ENCODE measurements around the gene UBE3C.

The UBE3C gene

DNA sequence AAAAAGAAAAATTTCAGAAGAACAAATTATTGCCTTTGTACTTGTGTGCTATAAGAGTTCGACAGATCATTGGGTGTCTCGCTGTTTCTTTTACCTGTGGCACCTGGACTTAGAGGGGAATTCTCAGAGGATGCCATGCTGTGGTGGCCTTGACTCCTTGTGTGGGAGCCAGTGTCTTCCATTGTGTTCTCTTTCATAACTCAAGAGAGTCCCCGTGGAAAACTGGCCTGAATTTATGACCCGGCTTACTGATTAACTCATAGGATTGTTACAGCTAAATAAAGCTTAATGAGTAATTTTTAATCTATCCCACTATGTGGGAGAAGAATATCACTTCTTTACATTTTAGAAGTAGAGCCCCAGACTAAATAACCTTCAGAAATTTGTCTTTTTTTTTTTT lies 54.5 kb downstream of the UBE3C start:
- no peak overlapping the region for H3K4me3 ChIP-seq (ENCODE audit: low read length)
- H3K27me3 ChIP-seq (ENCODE audit: control insufficient read depth, insufficient read depth, low read length), result no peaks in the 10 kb centered on the region
- H3K9me3 ChIP-seq (ENCODE audit: control insufficient read depth, low read length), result no peaks in the 10 kb centered on the region
- no peaks in the 10 kb centered on the region for H3K4me1 ChIP-seq (ENCODE audit: control insufficient read depth, insufficient read depth, low read length)
- no peaks in the 10 kb centered on the region for H3K36me3 ChIP-seq (ENCODE audit: control insufficient read depth, insufficient read depth, low read length)
- H3K9ac ChIP-seq (ENCODE audit: low read length), result no peak overlapping the region

DNA sequence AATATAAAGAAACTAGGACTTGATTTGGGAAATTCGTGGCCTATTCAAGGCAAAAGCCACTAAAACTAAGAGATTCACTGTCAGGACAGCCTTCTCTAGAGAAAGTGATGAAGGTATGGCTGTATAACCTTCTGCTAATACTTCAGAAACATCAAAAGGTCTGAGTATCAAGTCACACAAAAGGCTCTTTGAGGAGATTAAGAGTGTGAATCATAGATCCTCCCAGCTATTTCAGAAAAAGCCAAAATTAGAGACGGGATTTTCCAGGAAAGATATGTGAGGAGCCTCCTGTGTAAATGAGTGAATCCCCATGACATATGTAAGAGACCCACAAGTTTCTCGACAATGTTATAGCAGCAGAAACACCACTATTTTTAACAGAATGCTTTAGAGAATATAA lies 56.2 kb downstream of the UBE3C start:
- H3K27me3 ChIP-seq (ENCODE audit: control insufficient read depth, insufficient read depth, low read length), result no peaks in the 10 kb centered on the region
- H3K4me3 ChIP-seq (ENCODE audit: low read length), result no peak overlapping the region
- no peak overlapping the region for H3K9ac ChIP-seq (ENCODE audit: low read length)
- no peaks in the 10 kb centered on the region for H3K9me3 ChIP-seq (ENCODE audit: control insufficient read depth, low read length)
- no peaks in the 10 kb centered on the region for H3K4me1 ChIP-seq (ENCODE audit: control insufficient read depth, insufficient read depth, low read length)
- no peaks in the 10 kb centered on the region for H3K36me3 ChIP-seq (ENCODE audit: control insufficient read depth, insufficient read depth, low read length)

DNA sequence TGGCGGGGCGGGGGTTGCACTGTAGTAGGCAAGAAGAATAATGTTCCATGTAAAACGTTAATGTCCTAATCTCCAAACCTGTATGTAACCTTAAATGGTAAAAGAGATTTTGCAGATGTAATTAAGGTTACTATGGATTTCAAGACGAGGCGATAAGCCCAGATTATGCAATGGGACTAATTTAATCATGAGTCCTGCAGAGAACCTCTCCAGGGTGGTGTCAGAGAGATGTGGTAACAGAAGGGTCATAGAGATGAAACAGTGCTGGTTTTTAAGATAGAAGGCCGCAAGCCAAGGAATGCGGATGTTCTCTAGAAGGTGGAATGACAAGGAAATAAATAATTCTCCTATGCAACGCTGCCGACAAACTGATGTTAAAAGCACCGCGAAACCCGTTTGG lies 57.1 kb downstream of the UBE3C start:
- Histone ChIP-seq H3K4me1 (ENCODE audit: control insufficient read depth, insufficient read depth, low read length) (no peaks in the 10 kb centered on the region), H3K9me3 (ENCODE audit: control insufficient read depth, low read length) (no peaks in the 10 kb centered on the region), H3K27me3 (ENCODE audit: control insufficient read depth, insufficient read depth, low read length) (no peaks in the 10 kb centered on the region), H3K36me3 (ENCODE audit: control insufficient read depth, insufficient read depth, low read length) (no peaks in the 10 kb centered on the region), H3K4me3 (ENCODE audit: low read length) (no peak overlapping the region), H3K9ac (ENCODE audit: low read length) (no peak overlapping the region)

DNA sequence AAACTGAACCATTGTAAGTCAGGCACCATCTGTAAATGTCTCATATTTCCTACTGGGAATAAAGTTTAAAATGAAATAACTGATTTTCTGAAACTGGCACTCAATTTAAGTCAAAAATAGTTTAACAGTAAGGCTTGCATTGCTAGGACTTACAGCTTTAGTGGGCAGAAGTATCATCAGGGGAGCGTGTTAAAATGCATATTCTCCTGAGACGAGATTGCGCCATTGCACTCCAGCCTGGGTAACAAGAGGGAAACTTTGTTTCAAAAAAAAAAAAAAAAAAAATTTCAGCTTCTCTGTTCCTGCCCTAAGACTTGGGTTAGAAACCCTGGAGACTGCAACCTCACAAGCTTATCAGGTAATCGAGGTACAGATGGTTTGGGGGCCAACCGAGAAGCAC lies 65.4 kb downstream of the UBE3C start:
- Histone ChIP-seq H3K36me3 (ENCODE audit: control insufficient read depth, insufficient read depth, low read length) (no peaks in the 10 kb centered on the region), H3K9me3 (ENCODE audit: control insufficient read depth, low read length) (no peaks in the 10 kb centered on the region), H3K4me3 (ENCODE audit: low read length) (no peak overlapping the region), H3K4me1 (ENCODE audit: control insufficient read depth, insufficient read depth, low read length) (no peaks in the 10 kb centered on the region), H3K9ac (ENCODE audit: low read length) (no peak overlapping the region), H3K27me3 (ENCODE audit: control insufficient read depth, insufficient read depth, low read length) (no peaks in the 10 kb centered on the region)

DNA sequence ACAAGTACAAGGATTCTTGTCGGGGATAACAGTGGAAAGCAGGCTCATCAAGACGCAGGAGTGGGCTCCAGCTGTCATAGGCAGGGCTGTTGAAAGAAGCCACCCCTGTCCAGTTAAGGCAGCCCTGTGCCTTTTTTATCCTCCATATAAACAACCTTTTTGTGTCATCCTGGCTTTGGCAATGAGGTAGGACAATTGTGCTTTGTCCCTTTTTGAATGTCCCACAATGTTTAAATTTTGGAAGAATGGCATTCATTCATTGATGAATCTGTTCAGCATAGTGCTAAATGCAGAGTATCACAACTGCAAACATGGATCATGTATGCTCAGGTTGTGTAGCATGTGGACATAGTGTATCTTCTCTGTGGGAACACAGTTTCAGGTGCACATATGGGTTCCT lies 66.7 kb downstream of the UBE3C start:
- H3K9ac ChIP-seq (ENCODE audit: low read length), result no peak overlapping the region
- H3K9me3 ChIP-seq (ENCODE audit: control insufficient read depth, low read length), result no peaks in the 10 kb centered on the region
- no peak overlapping the region for H3K4me3 ChIP-seq (ENCODE audit: low read length)
- H3K27me3 ChIP-seq (ENCODE audit: control insufficient read depth, insufficient read depth, low read length), result no peaks in the 10 kb centered on the region
- no peaks in the 10 kb centered on the region for H3K4me1 ChIP-seq (ENCODE audit: control insufficient read depth, insufficient read depth, low read length)
- no peaks in the 10 kb centered on the region for H3K36me3 ChIP-seq (ENCODE audit: control insufficient read depth, insufficient read depth, low read length)

DNA sequence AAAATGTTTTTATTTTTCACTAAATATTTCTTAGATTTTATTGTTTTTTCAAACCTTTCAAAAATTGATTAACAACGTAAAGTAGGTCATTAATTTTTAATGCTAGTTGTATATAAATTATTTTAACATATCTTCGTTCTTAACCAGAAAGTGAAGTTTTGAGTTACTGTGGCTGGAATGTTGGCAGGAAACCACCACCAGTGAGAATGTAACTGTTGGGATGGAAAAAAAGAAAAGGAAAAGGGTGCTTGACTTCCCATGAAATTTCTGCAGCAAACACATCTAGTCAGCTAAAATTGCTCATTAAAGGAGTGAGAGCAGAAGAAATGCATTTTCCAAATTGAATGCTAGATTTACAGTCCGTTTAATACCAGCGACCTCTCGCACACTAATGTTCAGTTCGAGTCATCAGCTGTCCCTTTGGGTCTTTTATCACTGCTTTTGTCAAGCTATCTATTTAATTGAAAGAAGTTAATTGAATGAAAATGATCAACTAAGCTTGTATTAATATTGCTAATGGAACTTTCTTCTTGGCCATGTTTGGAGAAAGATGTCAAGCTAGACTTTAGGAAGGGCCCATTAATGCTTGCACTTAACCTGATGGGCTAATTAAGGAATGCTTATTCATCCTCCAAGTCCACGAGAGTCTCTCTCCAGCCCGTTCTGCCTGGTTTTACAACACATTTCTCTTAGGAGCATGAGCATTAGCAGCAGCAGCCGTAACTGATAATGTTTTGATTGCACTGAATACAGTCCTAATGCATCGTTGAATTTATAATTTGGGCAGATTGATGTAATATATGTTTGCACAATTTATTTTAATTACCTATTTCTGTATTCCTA lies 70.1 kb downstream of the UBE3C start:
- Histone ChIP-seq H3K9me3 (ENCODE audit: control insufficient read depth, low read length) (no peaks in the 10 kb centered on the region), H3K9ac (ENCODE audit: low read length) (no peak overlapping the region), H3K27me3 (ENCODE audit: control insufficient read depth, insufficient read depth, low read length) (no peaks in the 10 kb centered on the region), H3K4me1 (ENCODE audit: control insufficient read depth, insufficient read depth, low read length) (no peaks in the 10 kb centered on the region), H3K4me3 (ENCODE audit: low read length) (no peak overlapping the region), H3K36me3 (ENCODE audit: control insufficient read depth, insufficient read depth, low read length) (no peaks in the 10 kb centered on the region)

DNA sequence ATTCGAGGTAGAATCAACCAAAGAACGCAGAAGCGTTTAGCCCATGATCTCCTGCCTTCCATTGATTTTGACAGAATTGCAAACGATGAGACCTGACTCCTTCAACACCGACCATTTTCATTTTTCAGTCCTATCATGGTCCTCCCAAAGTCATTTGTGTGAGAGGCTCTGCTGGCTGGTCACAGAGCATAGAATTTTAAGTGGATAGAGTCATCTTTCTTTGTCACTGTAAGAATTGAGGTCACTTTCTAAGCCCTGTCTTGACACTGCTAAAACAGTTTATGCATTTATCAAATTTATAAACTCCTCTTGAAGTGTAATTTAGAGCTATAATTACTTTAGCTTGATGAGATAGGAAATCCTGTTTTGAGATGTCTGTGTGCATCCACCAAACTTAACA lies 72.0 kb downstream of the UBE3C start:
- no peaks in the 10 kb centered on the region for H3K9me3 ChIP-seq (ENCODE audit: control insufficient read depth, low read length)
- no peak overlapping the region for H3K4me3 ChIP-seq (ENCODE audit: low read length)
- no peaks in the 10 kb centered on the region for H3K36me3 ChIP-seq (ENCODE audit: control insufficient read depth, insufficient read depth, low read length)
- H3K4me1 ChIP-seq (ENCODE audit: control insufficient read depth, insufficient read depth, low read length), result no peaks in the 10 kb centered on the region
- H3K27me3 ChIP-seq (ENCODE audit: control insufficient read depth, insufficient read depth, low read length), result no peaks in the 10 kb centered on the region
- no peak overlapping the region for H3K9ac ChIP-seq (ENCODE audit: low read length)

DNA sequence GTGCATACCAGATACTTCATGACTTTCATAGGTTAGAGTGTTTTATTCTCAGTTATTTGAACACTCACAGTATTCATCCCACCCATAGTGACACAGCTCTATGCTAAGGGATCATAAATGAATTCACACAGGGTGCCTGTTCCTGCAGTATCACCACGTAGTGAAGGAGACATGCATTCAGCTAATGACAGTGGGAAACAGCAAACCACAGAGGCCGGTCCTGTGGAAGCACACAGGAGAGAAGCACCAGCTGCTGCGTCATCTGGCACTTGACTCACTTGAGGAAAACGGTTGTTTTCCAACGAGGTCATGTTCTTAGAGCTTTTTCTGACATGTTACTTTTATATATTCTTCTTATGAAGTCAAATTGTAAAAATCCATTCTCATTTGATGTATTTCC lies 73.0 kb downstream of the UBE3C start:
- Histone ChIP-seq H3K9ac (ENCODE audit: low read length) (no peak overlapping the region), H3K4me3 (ENCODE audit: low read length) (no peak overlapping the region), H3K4me1 (ENCODE audit: control insufficient read depth, insufficient read depth, low read length) (no peaks in the 10 kb centered on the region), H3K9me3 (ENCODE audit: control insufficient read depth, low read length) (no peaks in the 10 kb centered on the region), H3K27me3 (ENCODE audit: control insufficient read depth, insufficient read depth, low read length) (no peaks in the 10 kb centered on the region), H3K36me3 (ENCODE audit: control insufficient read depth, insufficient read depth, low read length) (no peaks in the 10 kb centered on the region)

DNA sequence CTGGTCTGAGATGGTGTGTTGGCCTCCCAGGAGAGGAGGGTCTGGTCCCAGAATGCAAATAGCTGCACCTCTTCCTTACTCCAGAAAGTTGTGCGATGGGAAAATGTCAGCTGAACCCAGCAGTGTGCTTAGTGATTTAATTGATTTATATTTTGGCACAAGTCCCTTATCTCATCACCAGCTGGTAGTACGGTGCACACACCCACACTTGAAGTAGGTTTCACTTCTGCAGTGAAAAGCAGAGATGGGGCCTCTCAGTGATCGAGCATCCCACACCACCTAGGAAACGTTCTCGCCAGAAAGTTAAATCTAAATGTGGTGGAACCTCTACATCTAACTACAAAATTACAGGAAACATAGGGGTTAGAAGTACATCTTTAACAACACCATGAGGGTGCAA lies 80.4 kb downstream of the UBE3C start:
- no peaks in the 10 kb centered on the region for H3K27me3 ChIP-seq (ENCODE audit: control insufficient read depth, insufficient read depth, low read length)
- no peaks in the 10 kb centered on the region for H3K36me3 ChIP-seq (ENCODE audit: control insufficient read depth, insufficient read depth, low read length)
- H3K4me3 ChIP-seq (ENCODE audit: low read length), result no peak overlapping the region
- no peaks in the 10 kb centered on the region for H3K9me3 ChIP-seq (ENCODE audit: control insufficient read depth, low read length)
- no peak overlapping the region for H3K9ac ChIP-seq (ENCODE audit: low read length)
- H3K4me1 ChIP-seq (ENCODE audit: control insufficient read depth, insufficient read depth, low read length), result no peaks in the 10 kb centered on the region

DNA sequence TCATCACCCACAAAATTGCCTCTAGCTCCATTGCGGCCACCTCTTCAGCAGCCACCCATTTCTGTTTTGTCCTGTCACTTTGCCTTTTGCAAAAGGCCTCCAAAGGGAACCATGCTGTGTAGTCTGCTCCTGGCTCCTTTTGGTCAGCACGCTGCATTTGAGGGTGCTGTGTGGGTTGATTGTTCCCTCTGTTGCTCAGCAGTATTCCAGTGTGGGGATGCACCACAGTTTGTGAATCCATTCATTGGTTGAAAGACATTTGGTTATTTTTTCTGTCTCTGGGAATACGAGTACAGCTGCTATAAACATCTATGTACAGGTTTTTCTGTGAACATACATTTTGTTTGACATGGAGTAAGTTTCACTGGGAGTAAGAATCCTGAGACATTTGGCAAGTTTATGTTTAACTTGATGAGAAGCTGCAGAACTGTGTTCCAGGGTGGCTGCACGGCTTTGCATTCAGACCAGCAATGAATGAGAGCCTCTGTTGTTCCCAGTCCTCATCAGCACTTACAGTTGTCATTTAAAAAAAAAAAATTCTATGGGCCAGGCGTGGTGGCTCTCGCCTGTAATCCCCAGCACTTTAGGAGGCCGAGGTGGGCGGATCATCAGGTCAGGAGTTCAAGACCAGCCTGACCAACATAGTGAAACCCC lies 82.3 kb downstream of the UBE3C start:
- Histone ChIP-seq H3K9ac (ENCODE audit: low read length) (no peak overlapping the region), H3K4me3 (ENCODE audit: low read length) (no peak overlapping the region), H3K4me1 (ENCODE audit: control insufficient read depth, insufficient read depth, low read length) (no peaks in the 10 kb centered on the region), H3K36me3 (ENCODE audit: control insufficient read depth, insufficient read depth, low read length) (no peaks in the 10 kb centered on the region), H3K27me3 (ENCODE audit: control insufficient read depth, insufficient read depth, low read length) (no peaks in the 10 kb centered on the region), H3K9me3 (ENCODE audit: control insufficient read depth, low read length) (no peaks in the 10 kb centered on the region)

DNA sequence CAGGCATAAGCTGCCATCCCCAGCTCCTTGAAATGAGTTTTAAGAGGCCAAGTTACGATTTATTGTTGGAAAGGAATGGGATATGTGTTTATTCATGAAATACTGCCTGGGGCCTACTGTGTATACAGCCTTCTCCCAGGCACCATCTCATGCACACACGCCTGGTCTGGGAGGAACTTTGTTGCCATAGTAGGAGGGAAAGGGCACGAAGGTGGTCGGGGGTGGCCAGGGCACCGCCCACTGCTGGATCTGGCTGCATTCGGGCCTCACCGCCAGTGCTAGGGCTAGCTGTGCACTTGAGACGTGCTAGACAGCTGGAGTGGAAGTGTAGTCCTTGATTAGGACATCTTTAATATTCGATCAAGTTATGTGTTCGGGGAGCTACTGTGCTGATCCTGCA lies 84.0 kb downstream of the UBE3C start:
- H3K4me1 ChIP-seq (ENCODE audit: control insufficient read depth, insufficient read depth, low read length), result no peaks in the 10 kb centered on the region
- H3K9me3 ChIP-seq (ENCODE audit: control insufficient read depth, low read length), result no peaks in the 10 kb centered on the region
- no peaks in the 10 kb centered on the region for H3K27me3 ChIP-seq (ENCODE audit: control insufficient read depth, insufficient read depth, low read length)
- no peak overlapping the region for H3K4me3 ChIP-seq (ENCODE audit: low read length)
- H3K9ac ChIP-seq (ENCODE audit: low read length), result no peak overlapping the region
- H3K36me3 ChIP-seq (ENCODE audit: control insufficient read depth, insufficient read depth, low read length), result no peaks in the 10 kb centered on the region

DNA sequence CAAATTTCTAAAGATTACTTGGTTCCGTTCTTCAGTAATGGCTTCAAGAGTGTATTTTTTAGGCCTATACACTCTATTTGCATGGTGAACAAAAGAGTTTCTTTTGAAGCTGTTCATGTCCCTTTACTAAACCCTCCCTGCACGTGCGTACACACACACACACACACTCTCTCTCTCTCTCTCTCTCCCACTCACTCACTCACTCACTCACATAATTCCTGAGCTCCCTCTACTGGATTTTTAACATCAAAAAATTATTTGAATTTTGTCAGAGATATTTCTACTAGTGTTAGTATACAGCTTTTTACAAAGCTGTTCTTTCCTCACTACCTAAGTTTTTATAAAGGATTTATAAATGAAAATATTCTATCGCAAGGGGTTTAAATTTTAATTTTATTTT lies 85.9 kb downstream of the UBE3C start:
- H3K4me3 ChIP-seq (ENCODE audit: low read length), result no peak overlapping the region

More for the DNA sequence above, 85.9 kb downstream of the UBE3C start:
- Histone ChIP-seq H3K27me3 (ENCODE audit: control insufficient read depth, insufficient read depth, low read length) (no peaks in the 10 kb centered on the region), H3K9ac (ENCODE audit: low read length) (no peak overlapping the region), H3K9me3 (ENCODE audit: control insufficient read depth, low read length) (no peaks in the 10 kb centered on the region), H3K4me1 (ENCODE audit: control insufficient read depth, insufficient read depth, low read length) (no peaks in the 10 kb centered on the region), H3K36me3 (ENCODE audit: control insufficient read depth, insufficient read depth, low read length) (no peaks in the 10 kb centered on the region)
